Measurements from ENCODE around the gene POLR1B. TPM values are rescaled to one million over a fixed set of nuclear protein-coding genes. Genes with fewer than 3 reads are reported as not detected.

POLR1B gene
- total and polyA plus RNA-seq, 2 of the 13 experiments (the other 11 are each of a cell fraction or from before 2014, with no cell fraction given): 18.3 to 46.0 TPM

DNA sequence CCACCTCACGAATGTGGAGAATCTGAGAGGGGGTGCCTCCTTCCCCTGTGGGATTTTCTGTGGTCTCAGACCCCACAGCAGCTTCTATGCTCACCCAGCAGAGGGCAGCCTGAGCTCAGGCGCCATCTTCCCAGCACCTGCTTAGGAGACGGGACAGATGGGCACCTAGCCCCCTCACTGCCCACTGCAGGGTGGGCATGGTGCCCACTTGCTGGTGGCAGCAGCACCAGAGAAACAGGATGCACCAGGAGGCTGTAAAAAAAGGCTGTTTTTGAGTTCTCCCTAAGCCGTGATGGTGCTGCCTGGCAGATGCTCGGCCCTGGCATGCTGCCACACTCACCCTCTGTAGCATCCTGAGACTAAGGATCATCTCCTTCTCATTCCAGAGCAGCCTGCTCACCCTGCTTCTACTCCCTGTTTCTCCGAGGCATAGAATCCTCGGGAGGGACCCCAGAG is 84.4 kb downstream of the POLR1B start (continued):
- TF ChIP-seq, protein P1, sequence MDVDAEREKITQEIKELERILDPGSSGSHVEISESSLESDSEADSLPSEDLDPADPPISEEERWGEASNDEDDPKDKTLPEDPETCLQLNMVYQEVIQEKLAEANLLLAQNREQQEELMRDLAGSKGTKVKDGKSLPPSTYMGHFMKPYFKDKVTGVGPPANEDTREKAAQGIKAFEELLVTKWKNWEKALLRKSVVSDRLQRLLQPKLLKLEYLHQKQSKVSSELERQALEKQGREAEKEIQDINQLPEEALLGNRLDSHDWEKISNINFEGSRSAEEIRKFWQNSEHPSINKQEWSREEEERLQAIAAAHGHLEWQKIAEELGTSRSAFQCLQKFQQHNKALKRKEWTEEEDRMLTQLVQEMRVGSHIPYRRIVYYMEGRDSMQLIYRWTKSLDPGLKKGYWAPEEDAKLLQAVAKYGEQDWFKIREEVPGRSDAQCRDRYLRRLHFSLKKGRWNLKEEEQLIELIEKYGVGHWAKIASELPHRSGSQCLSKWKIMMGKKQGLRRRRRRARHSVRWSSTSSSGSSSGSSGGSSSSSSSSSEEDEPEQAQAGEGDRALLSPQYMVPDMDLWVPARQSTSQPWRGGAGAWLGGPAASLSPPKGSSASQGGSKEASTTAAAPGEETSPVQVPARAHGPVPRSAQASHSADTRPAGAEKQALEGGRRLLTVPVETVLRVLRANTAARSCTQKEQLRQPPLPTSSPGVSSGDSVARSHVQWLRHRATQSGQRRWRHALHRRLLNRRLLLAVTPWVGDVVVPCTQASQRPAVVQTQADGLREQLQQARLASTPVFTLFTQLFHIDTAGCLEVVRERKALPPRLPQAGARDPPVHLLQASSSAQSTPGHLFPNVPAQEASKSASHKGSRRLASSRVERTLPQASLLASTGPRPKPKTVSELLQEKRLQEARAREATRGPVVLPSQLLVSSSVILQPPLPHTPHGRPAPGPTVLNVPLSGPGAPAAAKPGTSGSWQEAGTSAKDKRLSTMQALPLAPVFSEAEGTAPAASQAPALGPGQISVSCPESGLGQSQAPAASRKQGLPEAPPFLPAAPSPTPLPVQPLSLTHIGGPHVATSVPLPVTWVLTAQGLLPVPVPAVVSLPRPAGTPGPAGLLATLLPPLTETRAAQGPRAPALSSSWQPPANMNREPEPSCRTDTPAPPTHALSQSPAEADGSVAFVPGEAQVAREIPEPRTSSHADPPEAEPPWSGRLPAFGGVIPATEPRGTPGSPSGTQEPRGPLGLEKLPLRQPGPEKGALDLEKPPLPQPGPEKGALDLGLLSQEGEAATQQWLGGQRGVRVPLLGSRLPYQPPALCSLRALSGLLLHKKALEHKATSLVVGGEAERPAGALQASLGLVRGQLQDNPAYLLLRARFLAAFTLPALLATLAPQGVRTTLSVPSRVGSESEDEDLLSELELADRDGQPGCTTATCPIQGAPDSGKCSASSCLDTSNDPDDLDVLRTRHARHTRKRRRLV (CRISPR knock-in tag; IDR thresholded peaks at IDR 0.05): no peak
- TF ChIP-seq SSRP1 (CRISPR knock-in tag; IDR thresholded peaks at IDR 0.05) (no peak), ZNF616 (CRISPR knock-in tag; IDR thresholded peaks at IDR 0.05; ENCODE audit: low read depth) (no peak), KDM2A (CRISPR knock-in tag; IDR thresholded peaks at IDR 0.05; ENCODE audit: borderline replicate concordance, low read depth) (peak; percentile 80; the same call in 1 of the 2 replicates), EED (CRISPR knock-in tag; IDR thresholded peaks at IDR 0.05) (no peak), BCL3 (CRISPR knock-in tag; IDR thresholded peaks at IDR 0.05) (no peak), PTBP1 (IDR thresholded peaks at IDR 0.05; ENCODE audit: low read depth, low read length, poor library complexity, severe bottlenecking) (no peak), ZBTB1 (CRISPR knock-in tag; IDR thresholded peaks at IDR 0.05; ENCODE audit: borderline replicate concordance) (no peak), RBM22 (optimal IDR thresholded peaks at IDR 0.05; ENCODE audit: low read length) (no peak), ZNF124 (CRISPR knock-in tag; IDR thresholded peaks at IDR 0.05) (no peak), KLF13 (CRISPR knock-in tag; IDR thresholded peaks at IDR 0.05) (no peak), ZNF740 (CRISPR knock-in tag; IDR thresholded peaks at IDR 0.05) (peak; percentile 59; the same call in 1 of the 2 replicates), AHR (CRISPR knock-in tag; IDR thresholded peaks at IDR 0.05) (peak; percentile 71; the same call in 1 of the 2 replicates), NONO (IDR thresholded peaks at IDR 0.05) (no peak), NONO (CRISPR knock-in tag; conservative IDR thresholded peaks at IDR 0.05) (no peak), CREB1 (IDR thresholded peaks at IDR 0.05) (no peak), CREB1 (CRISPR knock-in tag; IDR thresholded peaks at IDR 0.05) (no peak), KAT8 (CRISPR knock-in tag; IDR thresholded peaks at IDR 0.05) (0 out of 2 replicates have a peak, but pooled peaks have one; percentile 34), ZFP36L1 (CRISPR knock-in tag; IDR thresholded peaks at IDR 0.05) (no peak), HOXA3 (CRISPR knock-in tag; IDR thresholded peaks at IDR 0.05) (peak; percentile 38; the same call in 1 of the 2 replicates)
- TF ChIP-seq, protein P2, sequence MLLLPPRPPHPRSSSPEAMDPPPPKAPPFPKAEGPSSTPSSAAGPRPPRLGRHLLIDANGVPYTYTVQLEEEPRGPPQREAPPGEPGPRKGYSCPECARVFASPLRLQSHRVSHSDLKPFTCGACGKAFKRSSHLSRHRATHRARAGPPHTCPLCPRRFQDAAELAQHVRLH (CRISPR knock-in tag; IDR thresholded peaks at IDR 0.05; ENCODE audit: borderline replicate concordance, low read depth): peak; percentile 73; the same call in 1 of the 2 replicates
- TF ChIP-seq, protein P3, sequence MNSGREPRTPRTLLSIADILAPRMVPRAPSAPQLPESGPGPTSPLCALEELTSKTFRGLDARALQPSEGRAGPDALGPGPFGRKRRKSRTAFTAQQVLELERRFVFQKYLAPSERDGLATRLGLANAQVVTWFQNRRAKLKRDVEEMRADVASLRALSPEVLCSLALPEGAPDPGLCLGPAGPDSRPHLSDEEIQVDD (CRISPR knock-in tag; IDR thresholded peaks at IDR 0.05; ENCODE audit: borderline replicate concordance): no peak
- TF ChIP-seq, protein P4, sequence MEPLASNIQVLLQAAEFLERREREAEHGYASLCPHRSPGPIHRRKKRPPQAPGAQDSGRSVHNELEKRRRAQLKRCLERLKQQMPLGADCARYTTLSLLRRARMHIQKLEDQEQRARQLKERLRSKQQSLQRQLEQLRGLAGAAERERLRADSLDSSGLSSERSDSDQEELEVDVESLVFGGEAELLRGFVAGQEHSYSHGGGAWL (CRISPR knock-in tag; IDR thresholded peaks at IDR 0.05): no peak
- TF ChIP-seq, protein P5, sequence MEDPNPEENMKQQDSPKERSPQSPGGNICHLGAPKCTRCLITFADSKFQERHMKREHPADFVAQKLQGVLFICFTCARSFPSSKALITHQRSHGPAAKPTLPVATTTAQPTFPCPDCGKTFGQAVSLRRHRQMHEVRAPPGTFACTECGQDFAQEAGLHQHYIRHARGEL (CRISPR knock-in tag; IDR thresholded peaks at IDR 0.05): no peak

Measured in HepG2 (cell line).